Activated CD8-positive, alpha-beta memory T cell treated with anti-CD3 and anti-CD28 coated beads, Interleukin-2, amount 50 U/mL, for 24 hours (primary cell): Measurements from ENCODE around the gene HABP4.
"Not testable (repeated sequence)": the region's sequence is repeated elsewhere in the genome, so short reads cannot be mapped to it uniquely, and the experiment has no call there.

Experiments used
- DNase-seq: peaks from one replicate; pipeline ENCODE4 v3.0.0-alpha.2; 2020; ENCODE audit errors: extremely low read depth

The HABP4 gene

GRCh38 chr9:96498796-96499195 is 48.8 kb downstream of the HABP4 start:
- no peak for DNase-seq

- no peak for DNase-seq
These were observed 49.3 kb downstream of the HABP4 start for GRCh38 chr9:96499257-96499656.

GRCh38 chr9:96500696-96501632 is 51.0 kb downstream of the HABP4 start:
- DNase-seq, result no peak

GRCh38 chr9:96501633-96502538 is 51.9 kb downstream of the HABP4 start:
- no peak for DNase-seq

- no peak for DNase-seq
These were observed 52.8 kb downstream of the HABP4 start for GRCh38 chr9:96502539-96503373.

- DNase-seq, result not testable (repeated sequence)
These were observed 53.4 kb downstream of the HABP4 start for GRCh38 chr9:96503374-96503748.

- no peak for DNase-seq
These were observed 53.9 kb downstream of the HABP4 start for GRCh38 chr9:96503918-96504317.

- DNase-seq, result no peak
These were observed 55.5 kb downstream of the HABP4 start for GRCh38 chr9:96505316-96505991.

- DNase-seq, result no peak
These were observed 58.4 kb downstream of the HABP4 start for GRCh38 chr9:96508227-96508940.

GRCh38 chr9:96509026-96509425 is 59.1 kb downstream of the HABP4 start:
- no peak for DNase-seq

GRCh38 chr9:96509848-96510247 is 59.9 kb downstream of the HABP4 start:
- no peak for DNase-seq

- no peak for DNase-seq
These were observed 60.3 kb downstream of the HABP4 start for GRCh38 chr9:96510258-96510657.

GRCh38 chr9:96512240-96512639 is 62.3 kb downstream of the HABP4 start:
- no peak for DNase-seq

GRCh38 chr9:96513622-96514021 is 63.7 kb downstream of the HABP4 start:
- no peak for DNase-seq

GRCh38 chr9:96514108-96514799 is 64.3 kb downstream of the HABP4 start:
- DNase-seq, result no peak

- no peak for DNase-seq
These were observed 64.8 kb downstream of the HABP4 start for GRCh38 chr9:96514800-96515158.

- DNase-seq, result no peak
These were observed 65.9 kb downstream of the HABP4 start for GRCh38 chr9:96515621-96516470.

GRCh38 chr9:96519095-96519494 is 69.1 kb downstream of the HABP4 start:
- no peak for DNase-seq

GRCh38 chr9:96519787-96520186 is 69.8 kb downstream of the HABP4 start:
- DNase-seq, result no peak
